A549 (cell line): ENCODE results near the gene CMKLR1. TPM values are rescaled to one million over a fixed set of nuclear protein-coding genes. Genes with fewer than 3 reads are reported as not detected.

Source experiments
- ATAC-seq, 2 experiments: fragments of 200-7000 bp in 1 of 2; fragments of >200 bp in 1 of 2; cut with Nextera tagmentation in 1 of 2; cut with Tn5 transposase in 1 of 2; 3 replicates each; pipeline versions ENCODE4 v1.8.0 to v1.9.1; 2018 to 2020; ENCODE audit warnings: mild to moderate bottlenecking in 1 of 2, moderate library complexity in 1 of 2
- CTCF ChIA-PET: fragments of 300-600 bp; sonication (Branson Sonifier 250); formaldehyde crosslinking; extraction: SDS; loops from one replicate; lab custom pipeline; 2021; ENCODE audit warnings: antibody characterized with exemption, inconsistent platforms; lab: Yijun Ruan, JAX
- POLR2A ChIA-PET: fragments of 350-600 bp; formaldehyde crosslinking; extraction: SDS; loops from one replicate; lab custom pipeline; 2021; ENCODE audit warnings: antibody characterized with exemption, inconsistent platforms; lab: Yijun Ruan, JAX
- DNase-seq, 2 experiments: peaks; one replicate each; pipeline versions ENCODE4 v3.0.0 to v3.0.0-alpha.2; 2011 to 2016; ENCODE audit warnings: low read depth in 1 of 2, low spot score in 1 of 2
- FAIRE-seq: peaks from 2 replicates; lab custom pipeline; 2011; peaks lifted over from hg19 to GRCh38; lab: Jason Lieb, UNC
- H3K27ac ChIP-seq, 2 experiments: fragments of >200 bp; sonication (Bioruptor Twin); formaldehyde crosslinking; 3 replicates each; pipeline ENCODE4 v1.5.1; 2016 to 2017
- H3K4me1 ChIP-seq: fragments of >200 bp; sonication (Bioruptor Twin); formaldehyde crosslinking; 3 replicates; pipeline ENCODE4 v1.6.1; 2016
- H3K4me2 ChIP-seq: fragments of >200 bp; sonication (Bioruptor Twin); formaldehyde crosslinking; 3 replicates; pipeline ENCODE4 v1.6.1; 2016
- H3K4me3 ChIP-seq: fragments of >200 bp; sonication (Bioruptor Twin); formaldehyde crosslinking; 3 replicates; pipeline ENCODE4 v1.5.1; 2016
- H3K9me3 ChIP-seq: fragments of >200 bp; sonication (Bioruptor Twin); formaldehyde crosslinking; 3 replicates; pipeline ENCODE4 v1.6.1; 2016
- ATOH8 ChIP-seq: fragments of 250-450 bp; sonication (Bioruptor Pico); IDR thresholded peaks from 2 replicates; pipeline ENCODE4 v1.5.0; 2020; ENCODE audit warnings: low read depth, mild to moderate bottlenecking, moderate library complexity
- BCL3 ChIP-seq: fragments of >200 bp; sonication (Bioruptor Twin); formaldehyde crosslinking; IDR thresholded peaks from 3 replicates; pipeline ENCODE4 v1.6.1; 2016
- CBX2 ChIP-seq: fragments of 200-600 bp; sonication (generic); IDR thresholded peaks from 2 replicates; pipeline ENCODE4 v1.6.1; 2016; ENCODE audit warnings: low read depth, mild to moderate bottlenecking, borderline replicate concordance
- CBX8 ChIP-seq: fragments of 200-600 bp; sonication (generic); IDR thresholded peaks from 2 replicates; pipeline ENCODE4 v1.6.1; 2016
- CHD2 ChIP-seq: fragments of 150-350 bp; IDR thresholded peaks from 2 replicates; pipeline ENCODE4 v1.6.1; 2014; ENCODE audit warnings: low read length; ENCODE audit not compliant: partially characterized antibody
- CHD4 ChIP-seq: fragments of 200-600 bp; sonication (generic); IDR thresholded peaks from 2 replicates; pipeline ENCODE4 v1.6.1; 2016; ENCODE audit warnings: antibody characterized with exemption, mild to moderate bottlenecking, borderline replicate concordance
- CTCF ChIP-seq: fragments of >200 bp; sonication (Bioruptor Twin); formaldehyde crosslinking; IDR thresholded peaks from 3 replicates; pipeline ENCODE4 v1.5.1; 2016
- E2F6 ChIP-seq: IDR thresholded peaks from 2 replicates; pipeline ENCODE4 v1.6.1; 2012; ENCODE audit warnings: low read depth, borderline replicate concordance
- EHMT2 ChIP-seq: fragments of 200-600 bp; sonication (generic); IDR thresholded peaks from 2 replicates; pipeline ENCODE4 v1.6.1; 2016; ENCODE audit warnings: antibody characterized with exemption, low read depth, mild to moderate bottlenecking, moderate library complexity
- EP300 ChIP-seq, 2 experiments: fragments of >200 bp; sonication (Bioruptor Twin); formaldehyde crosslinking; IDR thresholded peaks; 2 replicates in 1 of 2; 3 replicates in 1 of 2; pipeline ENCODE4 v1.6.1; 2016 to 2017
- FOSB ChIP-seq: fragments of 250-450 bp; sonication (Bioruptor Pico); IDR thresholded peaks from 2 replicates; pipeline ENCODE4 v1.5.0; 2020; ENCODE audit warnings: mild to moderate bottlenecking, moderate library complexity
- FOXS1 ChIP-seq: fragments of 250-450 bp; sonication (Bioruptor Pico); IDR thresholded peaks from 2 replicates; pipeline ENCODE4 v1.5.0; 2020; ENCODE audit warnings: mild to moderate bottlenecking, moderate library complexity
- GATA3 ChIP-seq: IDR thresholded peaks from 2 replicates; pipeline ENCODE4 v1.6.1; 2012; ENCODE audit warnings: borderline replicate concordance
- HMGXB4 ChIP-seq: fragments of 250-450 bp; sonication (Bioruptor Pico); IDR thresholded peaks from 2 replicates; pipeline ENCODE4 v1.5.0; 2021; ENCODE audit warnings: mild to moderate bottlenecking, moderate library complexity, borderline replicate concordance
- HOXB13 ChIP-seq: fragments of 250-450 bp; sonication (Bioruptor Pico); IDR thresholded peaks from 2 replicates; pipeline ENCODE4 v1.5.0; 2020; ENCODE audit warnings: low read depth, mild to moderate bottlenecking, moderate library complexity
- HOXB5 ChIP-seq: fragments of 250-450 bp; sonication (Bioruptor Pico); IDR thresholded peaks from 2 replicates; pipeline ENCODE4 v1.5.0; 2020; ENCODE audit warnings: mild to moderate bottlenecking, moderate library complexity
- JUN ChIP-seq, 2 experiments: fragments of >200 bp; sonication (Bioruptor Twin); formaldehyde crosslinking; IDR thresholded peaks; 2 replicates in 1 of 2; 3 replicates in 1 of 2; pipeline ENCODE4 v1.6.1; 2016 to 2017
- KDM1A ChIP-seq: fragments of 200-600 bp; sonication (generic); IDR thresholded peaks from 2 replicates; pipeline ENCODE4 v1.6.1; 2016; ENCODE audit warnings: low read depth, mild to moderate bottlenecking
- MAZ ChIP-seq: fragments of 150-350 bp; IDR thresholded peaks from 2 replicates; pipeline ENCODE4 v1.6.1; 2014; ENCODE audit warnings: antibody characterized with exemption, low read depth, low read length, borderline replicate concordance
- NPAS2 ChIP-seq: fragments of 250-450 bp; sonication (Bioruptor Pico); IDR thresholded peaks from 2 replicates; pipeline ENCODE4 v1.8.0; 2022; ENCODE audit warnings: mild to moderate bottlenecking, moderate library complexity, borderline replicate concordance
- NR3C1 ChIP-seq: fragments of >200 bp; sonication (Bioruptor Twin); formaldehyde crosslinking; IDR thresholded peaks from 3 replicates; pipeline ENCODE4 v1.6.1; 2017
- PBX3 ChIP-seq: IDR thresholded peaks from 2 replicates; pipeline ENCODE4 v1.6.1; 2012
- RFX5 ChIP-seq: fragments of 450-650 bp; IDR thresholded peaks from 2 replicates; pipeline ENCODE4 v1.7.1; 2014; ENCODE audit warnings: antibody characterized with exemption, mild to moderate bottlenecking, moderate library complexity
- TFCP2L1 ChIP-seq: fragments of 250-450 bp; sonication (Bioruptor Pico); IDR thresholded peaks from 2 replicates; pipeline ENCODE4 v1.5.0; 2021; ENCODE audit warnings: mild to moderate bottlenecking
- TP53 ChIP-seq: fragments of 250-450 bp; sonication (Bioruptor Pico); IDR thresholded peaks from 2 replicates; pipeline ENCODE4 v1.5.0; 2021; ENCODE audit warnings: mild to moderate bottlenecking, moderate library complexity
- USF2 ChIP-seq: fragments of 450-650 bp; IDR thresholded peaks from 2 replicates; pipeline ENCODE4 v1.6.1; 2014; ENCODE audit warnings: antibody characterized with exemption
- ZC3H11A ChIP-seq: fragments of 450-650 bp; IDR thresholded peaks from 2 replicates; pipeline ENCODE4 v1.6.1; 2014; ENCODE audit warnings: antibody characterized with exemption, mild to moderate bottlenecking
- ZNF302 ChIP-seq: fragments of 250-450 bp; sonication (Bioruptor Pico); IDR thresholded peaks from 2 replicates; pipeline ENCODE4 v1.9.0; 2021; ENCODE audit warnings: inconsistent platforms, mild to moderate bottlenecking, moderate library complexity
- WGBS: methylation state at CpG from one replicate; pipeline ENCODE4 v1.1.6; 2017; ENCODE audit errors: missing lambda C conversion rate; 5-methylcytosine and 5-hydroxymethylcytosine counted together
- polyA plus RNA-seq, 4 experiments: library from polyadenylated mRNA; depleted of rRNA in 3 of 4; stranded (reverse); fragments of >200 nt; fragmentation: RNase III in 1 of 4; extraction: RNeasy Plus Mini Kit Qiagen cat#74134 plus additional on column Dnase treatment in 1 of 4; gene quantifications; 2 replicates in 3 of 4; 3 replicates in 1 of 4; pipeline ENCODE4 v1.2.3, GENCODE V29; 2011 to 2017

The CMKLR1 gene
- polyA plus RNA-seq, 2 of the 4 experiments (the other 2 are of a cell fraction): not detected

GRCh38 chr12:108360057-108360456 is 20.9 kb upstream of the CMKLR1 start:
- no peaks in the 10 kb centered on the region for H3K9me3 ChIP-seq
- FAIRE-seq (no peak), ATAC-seq (no peak), DNase-seq (no peak)
- TF ChIP-seq ATOH8 (CRISPR knock-in tag): no peak
- TF ChIP-seq EHMT2: no peak
- TF ChIP-seq CHD4: no peak
- TF ChIP-seq JUN (IDR thresholded peaks at IDR 0.05): no peak
- no peak for TF ChIP-seq FOXS1 (CRISPR knock-in tag)
- no peak for TF ChIP-seq EP300 (IDR thresholded peaks at IDR 0.05)
- no peak for TF ChIP-seq PBX3
- no peak for TF ChIP-seq CTCF
- no peak for TF ChIP-seq NPAS2
- no peak for TF ChIP-seq KDM1A
- no peak for TF ChIP-seq CBX2
- no peak for TF ChIP-seq FOSB (CRISPR knock-in tag)
- ChIA-PET POLR2A (no interaction called here), CTCF (no interaction called here)
- H3K4me3 ChIP-seq: no peak overlapping the region
- H3K4me1 ChIP-seq: no peaks in the 10 kb centered on the region
- no peak overlapping the region for H3K4me2 ChIP-seq
- H3K27ac ChIP-seq: no peak overlapping the region

GRCh38 chr12:108358580-108358965 is 19.5 kb upstream of the CMKLR1 start:
- H3K4me1 ChIP-seq: no peaks in the 10 kb centered on the region
- ATAC-seq (no peak), DNase-seq (no peak), FAIRE-seq (no peak)
- no peak overlapping the region for H3K4me3 ChIP-seq
- WGBS: 14% methylated on average over 7 of the region's 7 CpGs
- no peak overlapping the region for H3K4me2 ChIP-seq
- no peaks in the 10 kb centered on the region for H3K9me3 ChIP-seq
- ChIA-PET CTCF (no interaction called here), POLR2A (no interaction called here)
- TF ChIP-seq TP53 (no peak), CHD2 (no peak), FOSB (CRISPR knock-in tag) (no peak), USF2 (no peak), NR3C1 (no peak), NPAS2 (no peak), E2F6 (no peak), HOXB13 (CRISPR knock-in tag) (no peak), KDM1A (no peak), TFCP2L1 (CRISPR knock-in tag) (no peak), MAZ (no peak), HOXB5 (CRISPR knock-in tag) (no peak), BCL3 (no peak), CBX8 (no peak), RFX5 (no peak), HMGXB4 (no peak), GATA3 (no peak), ZNF302 (CRISPR knock-in tag) (no peak), CBX2 (no peak), ZC3H11A (no peak)
- H3K27ac ChIP-seq: no peak overlapping the region
